NCI-H2029 (cell line): ENCODE results near the gene MARCO.

Experiments used
- DNase-seq: peaks from one replicate; lab custom pipeline; 2025; lab: John Stamatoyannopoulos, UW

MARCO gene, protein sequence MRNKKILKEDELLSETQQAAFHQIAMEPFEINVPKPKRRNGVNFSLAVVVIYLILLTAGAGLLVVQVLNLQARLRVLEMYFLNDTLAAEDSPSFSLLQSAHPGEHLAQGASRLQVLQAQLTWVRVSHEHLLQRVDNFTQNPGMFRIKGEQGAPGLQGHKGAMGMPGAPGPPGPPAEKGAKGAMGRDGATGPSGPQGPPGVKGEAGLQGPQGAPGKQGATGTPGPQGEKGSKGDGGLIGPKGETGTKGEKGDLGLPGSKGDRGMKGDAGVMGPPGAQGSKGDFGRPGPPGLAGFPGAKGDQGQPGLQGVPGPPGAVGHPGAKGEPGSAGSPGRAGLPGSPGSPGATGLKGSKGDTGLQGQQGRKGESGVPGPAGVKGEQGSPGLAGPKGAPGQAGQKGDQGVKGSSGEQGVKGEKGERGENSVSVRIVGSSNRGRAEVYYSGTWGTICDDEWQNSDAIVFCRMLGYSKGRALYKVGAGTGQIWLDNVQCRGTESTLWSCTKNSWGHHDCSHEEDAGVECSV

DNA sequence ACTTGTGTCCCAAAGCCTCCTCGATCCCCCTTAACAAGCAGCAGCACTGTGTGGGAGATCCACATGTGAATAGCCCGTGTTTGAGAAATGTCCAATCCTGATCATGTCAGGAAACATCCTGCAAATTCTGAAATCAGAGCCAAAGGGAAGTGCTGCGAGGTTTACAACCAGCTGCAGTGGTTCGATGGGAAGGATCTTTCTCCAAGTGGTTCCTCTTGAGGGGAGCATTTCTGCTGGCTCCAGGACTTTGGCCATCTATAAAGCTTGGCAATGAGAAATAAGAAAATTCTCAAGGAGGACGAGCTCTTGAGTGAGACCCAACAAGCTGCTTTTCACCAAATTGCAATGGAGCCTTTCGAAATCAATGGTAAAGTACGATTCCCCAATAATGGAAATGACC lies at the start of gene MARCO:
Gene MARCO, plus strand, starts transcription at position 164 of the 400 bp plus-strand sequence. Its CDS starts 107 bp downstream, at position 271.
- DNase-seq = no peak

DNA sequence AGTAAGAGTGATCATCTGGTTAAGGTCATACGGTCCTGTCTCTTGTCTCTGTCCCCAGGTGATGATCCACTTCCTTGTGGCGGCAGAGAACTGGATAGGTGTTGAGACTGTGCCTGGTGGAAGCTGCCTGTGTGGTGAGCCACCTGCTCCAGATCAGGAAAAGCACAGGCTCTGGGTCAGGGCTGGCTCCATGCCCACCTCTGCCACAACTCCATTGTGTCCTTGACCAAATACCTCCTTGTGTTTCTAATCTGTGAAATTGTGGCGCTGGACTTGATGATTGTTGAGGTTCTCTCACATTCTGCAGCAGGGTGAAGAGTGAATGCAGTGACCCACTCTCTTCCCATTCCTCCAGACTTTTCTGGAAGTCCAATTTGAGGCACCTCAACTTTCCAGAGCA lies 48.9 kb upstream of the MARCO start:
- DNase-seq = no peak

GRCh38 chr2:118902266-118903028 lies 39.5 kb upstream of the MARCO start:
- no peak for DNase-seq

- no peak for DNase-seq
Observed at GRCh38 chr2:118903029-118903351, 39.0 kb upstream of the MARCO start.

GRCh38 chr2:118903551-118904479 lies 38.2 kb upstream of the MARCO start:
- DNase-seq = no peak

DNA sequence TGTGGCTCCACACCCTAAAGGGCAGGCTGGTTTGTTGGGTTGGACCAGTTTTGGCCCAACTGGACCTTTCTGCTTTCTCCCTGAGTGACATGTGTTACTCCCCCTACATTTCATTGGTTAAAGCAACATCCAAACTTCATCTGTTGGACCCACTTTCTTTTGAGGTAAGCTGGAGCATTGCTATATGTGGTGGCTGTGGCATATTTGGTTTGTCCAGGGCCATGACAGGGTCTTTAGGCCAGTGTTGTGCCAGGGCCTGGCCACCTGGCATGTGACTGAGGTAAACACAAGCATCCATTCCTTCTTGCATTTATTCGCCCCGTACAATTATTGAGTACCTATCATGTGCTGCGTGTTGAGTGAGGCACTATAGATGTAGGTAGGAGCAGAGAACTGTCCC lies 36.8 kb upstream of the MARCO start:
- no peak for DNase-seq

DNA sequence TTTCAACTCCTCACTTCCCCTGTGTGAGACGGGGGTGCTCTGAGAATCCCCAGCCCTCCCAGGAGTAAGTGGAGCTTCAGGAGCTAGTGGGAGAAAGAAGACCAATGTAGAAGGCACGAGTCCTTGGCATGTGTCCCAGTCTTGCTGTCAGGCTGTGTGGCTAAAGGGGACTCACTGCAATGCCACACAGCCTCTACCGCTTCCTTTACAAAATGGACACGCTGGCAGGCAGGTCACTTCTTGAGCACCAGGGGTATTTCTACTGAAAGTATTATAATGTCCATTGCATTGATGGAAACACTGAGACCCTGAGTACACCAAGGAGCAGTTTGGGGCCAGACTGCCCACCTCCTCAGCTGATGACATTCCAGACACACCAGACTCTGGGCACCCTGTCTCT lies 35.8 kb upstream of the MARCO start:
- DNase-seq = no peak

- DNase-seq = no peak
Observed at GRCh38 chr2:118907759-118908158, 34.2 kb upstream of the MARCO start.

- DNase-seq = no peak
Observed at GRCh38 chr2:118909191-118909590, 32.8 kb upstream of the MARCO start.

DNA sequence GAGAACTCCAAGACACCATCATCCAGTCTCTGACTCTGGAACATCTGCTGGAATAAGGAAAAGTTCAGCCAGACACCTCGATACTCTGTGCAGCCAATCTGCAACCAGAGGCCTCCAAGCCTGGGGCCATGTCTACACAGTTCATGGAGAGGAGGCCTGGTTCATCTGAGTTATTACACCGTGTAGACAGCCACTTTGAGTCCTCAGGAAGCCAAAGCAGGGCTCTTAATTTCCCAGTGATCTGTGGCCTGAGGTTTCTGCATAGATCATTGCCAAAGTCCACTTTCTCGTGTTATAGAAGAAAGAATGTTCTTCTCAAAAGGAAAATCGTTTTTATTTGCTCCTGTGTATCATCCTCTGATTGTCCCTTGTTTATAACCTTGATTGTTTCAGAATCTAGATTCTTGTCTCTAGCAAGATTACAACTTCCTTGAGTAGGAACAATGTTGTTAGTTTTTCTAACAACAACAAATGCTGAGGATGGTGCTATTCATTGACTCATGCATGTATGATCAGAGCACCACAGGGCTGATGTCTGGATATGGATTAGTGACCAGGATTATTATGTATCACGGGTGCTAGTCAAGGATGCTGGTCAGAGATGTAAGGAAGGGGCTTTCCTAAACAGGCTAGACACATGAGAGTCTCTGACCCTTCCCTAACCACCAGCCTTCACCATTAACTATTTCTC lies 30.7 kb upstream of the MARCO start:
- no peak for DNase-seq

- no peak for DNase-seq
Observed at GRCh38 chr2:118911936-118912335, 30.1 kb upstream of the MARCO start.

GRCh38 chr2:118913131-118913802 lies 28.7 kb upstream of the MARCO start:
- no peak for DNase-seq

- no peak for DNase-seq
Observed at GRCh38 chr2:118913803-118914645, 28.0 kb upstream of the MARCO start.

GRCh38 chr2:118914721-118915453 lies 27.1 kb upstream of the MARCO start:
- DNase-seq = no peak

DNA sequence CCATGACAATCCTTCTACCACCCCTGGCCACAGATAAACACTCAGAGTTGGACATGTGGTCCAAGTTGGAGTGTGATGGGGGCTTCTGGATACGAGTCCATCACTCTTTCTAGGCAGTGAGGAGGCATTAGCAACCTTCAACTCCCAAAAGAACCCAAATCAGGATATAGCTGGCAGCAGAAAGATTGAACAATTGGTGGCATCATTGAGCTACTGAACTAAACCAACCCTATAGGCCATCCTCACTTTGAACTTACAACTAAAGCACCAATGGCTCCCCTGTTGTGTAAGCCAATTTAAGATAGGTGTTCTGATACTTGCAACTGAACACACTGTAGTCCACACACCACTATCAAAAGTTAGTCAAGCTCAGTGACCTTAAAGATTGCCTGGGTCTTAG lies 24.0 kb upstream of the MARCO start:
- DNase-seq = no peak

DNA sequence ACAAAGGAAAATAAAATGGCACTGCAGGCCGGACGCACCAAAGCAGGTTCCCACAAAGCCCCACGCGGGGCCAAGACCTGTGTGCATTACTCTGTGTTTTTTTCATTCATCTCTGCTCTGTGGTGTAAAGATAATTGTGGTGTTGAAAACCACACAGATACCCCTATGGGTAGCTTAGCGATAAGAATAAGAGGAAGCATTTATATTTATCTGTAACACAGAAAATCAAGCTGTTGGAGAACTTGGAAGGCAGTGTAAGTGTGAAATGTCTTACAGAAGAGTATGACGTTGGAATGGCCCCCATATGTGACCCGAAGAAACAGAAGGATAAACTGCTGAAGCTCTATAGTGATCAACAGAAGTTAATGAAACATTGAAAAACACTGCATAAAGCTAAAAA lies 20.3 kb upstream of the MARCO start:
- DNase-seq = no peak

GRCh38 chr2:118922254-118922653 lies 19.7 kb upstream of the MARCO start:
- no peak for DNase-seq

DNA sequence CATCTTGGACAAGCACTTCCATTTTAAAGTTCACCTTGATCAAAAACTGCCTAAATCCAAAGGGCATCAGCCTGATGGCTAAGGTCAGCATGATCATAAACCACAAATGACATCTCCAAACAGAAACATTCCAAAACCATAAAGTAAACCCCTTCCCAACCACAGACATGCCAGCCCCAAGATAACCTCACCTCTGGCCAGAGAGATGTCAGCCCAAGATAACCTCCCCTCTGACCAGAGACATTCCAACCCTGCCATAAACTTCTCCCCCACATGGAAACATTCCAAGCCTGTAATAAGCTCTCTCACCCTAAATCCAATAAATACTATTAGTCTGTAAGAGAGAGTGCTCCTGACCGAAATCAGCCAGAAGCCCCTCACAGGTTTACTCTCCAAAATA lies 18.6 kb upstream of the MARCO start:
- DNase-seq = no peak

DNA sequence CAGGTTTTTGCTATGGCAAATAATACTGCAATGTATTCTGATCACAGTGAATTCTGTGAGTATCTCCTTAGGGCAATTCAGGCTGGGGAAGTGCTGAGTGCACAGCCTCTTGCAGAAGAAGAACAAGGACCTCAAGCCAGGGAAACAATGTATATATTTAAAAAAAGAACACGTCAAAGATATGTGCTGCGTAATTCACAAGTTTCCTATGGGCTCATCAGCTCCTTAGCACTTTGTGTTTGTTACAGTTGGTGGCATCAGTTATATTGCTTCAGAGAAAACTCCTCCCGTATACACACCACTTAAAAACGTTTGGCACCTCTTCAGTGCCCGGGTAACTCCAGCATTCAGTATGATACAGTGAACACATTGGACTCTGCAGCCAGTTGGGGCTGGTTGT lies 16.5 kb upstream of the MARCO start:
- DNase-seq = no peak
